Ovary (tissue), 9 donors: ENCODE data around the gene TTLL11. TPM values are rescaled to one million over a fixed set of nuclear protein-coding genes. Genes with fewer than 3 reads are reported as not detected.

Experiments
- DNase-seq, 5 donors: peaks; one replicate each; pipeline ENCODE4 v3.0.0-alpha.2; 2019 to 2020
- H3K27ac ChIP-seq, 2 donors: fragments of 200-600 bp; one replicate each; pipeline versions ENCODE4 v1.5.1 to v1.8.0; 2019 to 2022
- H3K27me3 ChIP-seq: fragments of 200-600 bp; one replicate; pipeline ENCODE4 v1.8.0; 2022
- H3K36me3 ChIP-seq: fragments of 200-600 bp; sonication (generic); one replicate; pipeline ENCODE4 v1.5.1; 2019
- H3K4me1 ChIP-seq: one replicate; pipeline ENCODE4 v1.8.1; 2013; ENCODE audit warnings: mild to moderate bottlenecking, moderate library complexity; ENCODE audit not compliant: insufficient read depth
- H3K4me3 ChIP-seq: fragments of 200-600 bp; sonication (generic); one replicate; pipeline ENCODE4 v1.5.1; 2017
- H3K9me3 ChIP-seq, 2 donors: fragments of 200-600 bp in 1 of 2; sonication (generic) in 1 of 2; one replicate each; pipeline versions ENCODE4 v1.5.1 to v1.8.1; 2013 to 2019; ENCODE audit warnings: mild to moderate bottlenecking in 1 of 2, moderate library complexity in 1 of 2
- EP300 ChIP-seq: sonication (generic); formaldehyde crosslinking; IDR thresholded peaks from one replicate; pipeline ENCODE4 v1.6.1; 2017; ENCODE audit warnings: antibody characterized with exemption
- POLR2A ChIP-seq: fragments of 450-650 bp; IDR thresholded peaks from one replicate; pipeline ENCODE4 v1.6.1; 2017; ENCODE audit warnings: antibody characterized with exemption, mild to moderate bottlenecking, moderate library complexity
- WGBS, 3 donors: extraction: QIAGEN DNeasy Blood & Tissue Kit in 1 of 3; methylation state at CpG; one replicate each; pipeline versions ENCODE4 v1.1.5 to v1.1.7; 2013 to 2017; 5-methylcytosine and 5-hydroxymethylcytosine counted together
- intact Hi-C, 4 donors: fragments of 100-400 bp; cut with DNase I; formaldehyde crosslinking; loops; one replicate each; pipeline versions ENCODE4 v1.11.0 to v1.15.1; 2022 to 2023
- polyA plus RNA-seq, 2 donors: library from polyadenylated mRNA; stranded (reverse); fragments of 200-250 nt in 1 of 2; fragments of 350-450 nt in 1 of 2; fragmentation: Illumina TruSeq in 1 of 2; extraction: RNeasy Lipid Tissue Mini Kit (QIAGEN cat#74804) in 1 of 2; gene quantifications; one replicate each; pipeline ENCODE4 v1.2.3, GENCODE V29; 2013 to 2014
- total RNA-seq, 7 donors: library from RNA; depleted of rRNA in 2 of 7; stranded (reverse); fragments of >200 nt in 2 of 7; fragmentation: NEBNext Ultra II Directional in 3 of 7; extraction: Animal tissue kit (Norgen Biotek cat#: 25700) in 3 of 7; gene quantifications; one replicate each; pipeline versions ENCODE4 v1.1.0 to v1.2.4, GENCODE V29; 2016 to 2023
- TF ChIP-seq, protein P1 (sequence below), 3 donors: fragments of 450-650 bp in 2 of 3; fragments of 200-600 bp in 1 of 3; IDR thresholded peaks; one replicate each; pipeline versions ENCODE4 v1.5.1 to v1.8.0; 2016 to 2022; ENCODE audit warnings: antibody characterized with exemption in 3 of 3, mild to moderate bottlenecking in 1 of 3
- donor health status: DM: no; HTN: no; CAD: no; lungs with moderate emphysema.
- donor health status: DM: no; HTN: no; CAD: no.
- donor health status: Bipolar disorder and iron deficiency.
- donor health status: DM: yes; HTN: yes; CAD: no.
- donor health status: DM: no; HTN: no; CAD: no.
- donor health status: DM: yes; HTN: yes; CAD: no.

Gene TTLL11
- total and polyA plus RNA-seq, 9 donors = 6.1 to 13.5 (median 9.2) TPM

GRCh38 chr9:121968056-121968455 lies 125.1 kb downstream of the TTLL11 start:
- TF ChIP-seq EP300 (no peak), POLR2A (no peak)
- TF ChIP-seq, protein P1, sequence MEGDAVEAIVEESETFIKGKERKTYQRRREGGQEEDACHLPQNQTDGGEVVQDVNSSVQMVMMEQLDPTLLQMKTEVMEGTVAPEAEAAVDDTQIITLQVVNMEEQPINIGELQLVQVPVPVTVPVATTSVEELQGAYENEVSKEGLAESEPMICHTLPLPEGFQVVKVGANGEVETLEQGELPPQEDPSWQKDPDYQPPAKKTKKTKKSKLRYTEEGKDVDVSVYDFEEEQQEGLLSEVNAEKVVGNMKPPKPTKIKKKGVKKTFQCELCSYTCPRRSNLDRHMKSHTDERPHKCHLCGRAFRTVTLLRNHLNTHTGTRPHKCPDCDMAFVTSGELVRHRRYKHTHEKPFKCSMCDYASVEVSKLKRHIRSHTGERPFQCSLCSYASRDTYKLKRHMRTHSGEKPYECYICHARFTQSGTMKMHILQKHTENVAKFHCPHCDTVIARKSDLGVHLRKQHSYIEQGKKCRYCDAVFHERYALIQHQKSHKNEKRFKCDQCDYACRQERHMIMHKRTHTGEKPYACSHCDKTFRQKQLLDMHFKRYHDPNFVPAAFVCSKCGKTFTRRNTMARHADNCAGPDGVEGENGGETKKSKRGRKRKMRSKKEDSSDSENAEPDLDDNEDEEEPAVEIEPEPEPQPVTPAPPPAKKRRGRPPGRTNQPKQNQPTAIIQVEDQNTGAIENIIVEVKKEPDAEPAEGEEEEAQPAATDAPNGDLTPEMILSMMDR (IDR thresholded peaks at IDR 0.05) = no peak
- Histone ChIP-seq H3K4me1 (no peaks in the 10 kb centered on the region), H3K9me3 (no peaks in the 10 kb centered on the region), H3K4me3 (no peak overlapping the region), H3K27ac (no peak overlapping the region), H3K36me3 (no peaks in the 10 kb centered on the region), H3K27me3 (no peaks in the 10 kb centered on the region)
- intact Hi-C loops = no loop called here
- no peak for DNase-seq
- WGBS, 3 donors = 97 to 98% (median 97%) methylated on average over 8 of the region's 8 CpGs

DNA sequence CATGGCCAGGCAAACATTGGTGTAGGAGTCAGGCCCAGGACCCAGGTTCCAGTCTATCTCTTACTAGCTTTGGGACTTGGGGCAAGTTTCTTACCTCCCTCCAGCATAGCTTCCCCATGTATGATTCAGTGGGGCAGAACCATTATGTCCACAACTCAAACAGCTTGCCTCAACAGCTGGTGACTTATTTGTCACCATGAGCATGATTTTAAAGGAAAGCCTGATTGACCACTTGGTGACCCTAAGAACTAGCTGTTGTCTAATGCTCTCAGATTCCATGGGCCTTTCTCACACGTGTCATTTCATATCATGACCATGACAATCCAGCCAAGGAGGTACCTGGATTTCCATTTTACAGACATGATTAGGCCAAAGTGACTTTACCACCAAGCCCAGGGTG lies 126.4 kb downstream of the TTLL11 start:
- TF ChIP-seq POLR2A = no peak
- TF ChIP-seq, protein P1 (IDR thresholded peaks at IDR 0.05) = no peak
- no peak for TF ChIP-seq EP300
- 90 to 94% (median 90%) methylated on average over 1 of the region's 1 CpG for WGBS, 3 donors
- intact Hi-C loops = no loop called here

DNA sequence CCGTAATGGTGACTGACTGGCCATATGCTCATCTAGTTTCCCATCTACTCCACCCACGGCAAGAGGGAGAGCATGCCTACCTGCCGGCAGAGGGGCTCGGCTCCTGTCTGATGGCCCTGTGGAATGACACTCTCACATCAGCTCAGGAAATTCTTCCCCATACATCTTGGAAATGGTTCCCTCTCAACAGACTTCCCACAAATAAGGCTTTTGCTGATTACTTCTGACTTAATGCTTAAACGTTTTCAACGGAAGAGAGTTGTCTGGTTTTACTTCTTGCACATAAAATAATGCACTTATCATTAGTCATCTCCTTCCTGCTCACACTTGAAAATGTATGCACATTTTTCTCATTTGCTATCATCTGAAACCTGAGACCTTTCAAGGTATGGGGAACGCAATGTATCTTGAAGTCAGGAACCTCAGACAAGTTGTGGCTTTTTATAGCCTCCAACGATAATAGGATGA lies 129.5 kb downstream of the TTLL11 start:
- intact Hi-C loops = no loop called here
- Histone ChIP-seq H3K27ac (no peak overlapping the region), H3K4me3 (no peak overlapping the region), H3K36me3 (no peaks in the 10 kb centered on the region), H3K4me1 (no peaks in the 10 kb centered on the region), H3K9me3 (no peaks in the 10 kb centered on the region), H3K27me3 (no peaks in the 10 kb centered on the region)
- WGBS, 3 donors = 81 to 84% (median 82%) methylated on average over 8 of the region's 8 CpGs
- no peak for DNase-seq
- TF ChIP-seq EP300 = no peak
- TF ChIP-seq, protein P1 (IDR thresholded peaks at IDR 0.05) = no peak
- no peak for TF ChIP-seq POLR2A

More for the DNA sequence above, 126.4 kb downstream of the TTLL11 start:
- no peaks in the 10 kb centered on the region for H3K4me1 ChIP-seq
- DNase-seq = no peak
- H3K27me3 ChIP-seq = no peaks in the 10 kb centered on the region
- no peaks in the 10 kb centered on the region for H3K36me3 ChIP-seq
- H3K9me3 ChIP-seq = no peaks in the 10 kb centered on the region
- H3K27ac ChIP-seq = no peak overlapping the region
- no peak overlapping the region for H3K4me3 ChIP-seq

DNA sequence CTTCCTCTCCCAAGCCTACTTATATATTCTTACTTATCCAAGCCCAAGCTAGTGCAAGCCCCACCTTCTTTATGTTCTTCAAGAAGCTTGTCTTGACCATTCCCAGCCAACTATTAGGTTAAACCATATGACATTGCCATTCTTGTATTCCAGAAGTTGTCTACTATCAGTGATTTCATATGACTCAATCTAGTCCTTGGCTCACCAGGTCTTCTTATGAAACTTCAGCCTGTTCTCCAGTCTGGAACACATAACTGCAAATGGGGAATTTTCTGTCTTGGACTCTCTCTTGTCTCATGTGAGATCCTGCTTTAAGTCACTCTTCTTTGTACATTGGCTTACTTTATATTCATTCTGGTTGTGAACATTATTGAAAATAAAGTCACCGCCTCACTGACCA lies 130.7 kb downstream of the TTLL11 start:
- TF ChIP-seq, protein P1 (IDR thresholded peaks at IDR 0.05) = no peak
- no peak for TF ChIP-seq POLR2A
- no peak for TF ChIP-seq EP300
- Histone ChIP-seq H3K36me3 (no peaks in the 10 kb centered on the region), H3K27me3 (no peaks in the 10 kb centered on the region), H3K4me3 (no peak overlapping the region), H3K4me1 (no peaks in the 10 kb centered on the region), H3K27ac (no peak overlapping the region), H3K9me3 (no peaks in the 10 kb centered on the region)
- 97 to 100% (median 99%) methylated on average over 1 of the region's 1 CpG for WGBS, 3 donors
- no peak for DNase-seq
- intact Hi-C loops = no loop called here
